GM23338 (cell line): ENCODE measurements around the gene TRIM44. TPM values are rescaled to one million over a fixed set of nuclear protein-coding genes. Genes with fewer than 3 reads are reported as not detected.

Experiments used
- ATAC-seq: fragments of 200-7000 bp; cut with Tn5 transposase; 3 replicates; pipeline ENCODE4 v1.9.1; 2020
- DNase-seq: peaks from one replicate; pipeline ENCODE4 v3.0.0-alpha.2; 2015; ENCODE audit warnings: low spot score
- H2AFZ ChIP-seq: fragments of 200-600 bp; sonication (generic); 2 replicates; pipeline ENCODE4 v1.8.0; 2016; ENCODE audit warnings: antibody characterized with exemption, mild to moderate bottlenecking, moderate library complexity
- H3F3A ChIP-seq: fragments of 200-600 bp; sonication (generic); replicated peaks from 2 replicates; pipeline ENCODE4 v1.8.0; 2017; ENCODE audit warnings: antibody characterized with exemption, mixed run types, low read depth
- H3K27ac ChIP-seq: fragments of 200-600 bp; sonication (generic); 2 replicates; pipeline ENCODE4 v1.6.1; 2016; ENCODE audit warnings: low read depth
- H3K27me3 ChIP-seq: fragments of 200-600 bp; sonication (generic); 2 replicates; pipeline ENCODE4 v1.8.0; 2016; ENCODE audit warnings: mild to moderate bottlenecking, mixed run types, moderate library complexity; ENCODE audit not compliant: insufficient read depth
- H3K36me3 ChIP-seq: fragments of 200-600 bp; sonication (generic); 2 replicates; pipeline ENCODE4 v1.8.0; 2016; ENCODE audit warnings: mild to moderate bottlenecking; ENCODE audit not compliant: insufficient read depth
- H3K4me1 ChIP-seq: fragments of 200-600 bp; sonication (generic); 2 replicates; pipeline ENCODE4 v1.8.0; 2016; ENCODE audit warnings: mild to moderate bottlenecking, moderate library complexity; ENCODE audit not compliant: insufficient read depth
- H3K4me2 ChIP-seq: fragments of 200-600 bp; sonication (generic); 2 replicates; pipeline ENCODE4 v1.7.1; 2017; ENCODE audit warnings: mixed run types
- H3K4me3 ChIP-seq: fragments of 200-600 bp; sonication (generic); 2 replicates; pipeline ENCODE4 v1.6.1; 2016; ENCODE audit warnings: mixed run types
- H3K79me2 ChIP-seq: fragments of 200-600 bp; sonication (generic); replicated peaks from 2 replicates; pipeline ENCODE4 v1.8.0; 2017; ENCODE audit warnings: mild to moderate bottlenecking; ENCODE audit not compliant: insufficient read depth
- H3K9me2 ChIP-seq: fragments of 200-600 bp; sonication (generic); 2 replicates; pipeline ENCODE4 v1.8.0; 2017; ENCODE audit not compliant: insufficient read depth
- H4K20me1 ChIP-seq: fragments of 200-600 bp; sonication (generic); replicated peaks from 2 replicates; pipeline ENCODE4 v1.8.0; 2017; ENCODE audit warnings: mild to moderate bottlenecking; ENCODE audit not compliant: insufficient read depth
- H3K27ac Mint-ChIP-seq: 2 replicates; pipeline ENCODE4 v1.8.0; 2020; ENCODE audit warnings: inconsistent platforms, mild to moderate bottlenecking, moderate library complexity, mixed read lengths
- H3K27me3 Mint-ChIP-seq: 3 replicates; pipeline ENCODE4 v1.8.0; 2022; ENCODE audit warnings: low read depth, mild to moderate bottlenecking, moderate library complexity, mixed read lengths, inconsistent platforms; ENCODE audit not compliant: insufficient read depth, poor library complexity
- H3K36me3 Mint-ChIP-seq: 3 replicates; pipeline ENCODE4 v1.8.0; 2021; ENCODE audit warnings: low read depth, mild to moderate bottlenecking, inconsistent platforms, moderate library complexity, mixed read lengths
- H3K4me1 Mint-ChIP-seq: 3 replicates; pipeline ENCODE4 v1.8.0; 2020; ENCODE audit warnings: mild to moderate bottlenecking, inconsistent platforms, mixed read lengths
- H3K4me3 Mint-ChIP-seq: 3 replicates; pipeline ENCODE4 v1.8.0; 2021; ENCODE audit warnings: moderate library complexity, mild to moderate bottlenecking, inconsistent platforms, mixed read lengths
- H3K9me3 Mint-ChIP-seq: 3 replicates; pipeline ENCODE4 v1.8.0; 2020; ENCODE audit warnings: moderate library complexity, mild to moderate bottlenecking, inconsistent platforms, mixed read lengths
- CREB1 ChIP-seq: fragments of 250-450 bp; sonication (Bioruptor Pico); IDR thresholded peaks from 2 replicates; pipeline ENCODE4 v1.5.0; 2020; ENCODE audit warnings: low read depth, mild to moderate bottlenecking, moderate library complexity
- EZH2 ChIP-seq: fragments of 200-600 bp; sonication (generic); IDR thresholded peaks from one replicate; pipeline ENCODE4 v1.8.0; 2017; ENCODE audit warnings: antibody characterized with exemption, mild to moderate bottlenecking, low read depth; ENCODE audit not compliant: unreplicated experiment
- JUNB ChIP-seq: IDR thresholded peaks from one replicate; pipeline ENCODE4 v1.6.1; 2016; ENCODE audit warnings: antibody characterized with exemption; ENCODE audit not compliant: unreplicated experiment
- STAT1 ChIP-seq: IDR thresholded peaks from one replicate; pipeline ENCODE4 v1.6.1; 2016; ENCODE audit warnings: antibody characterized with exemption; ENCODE audit not compliant: unreplicated experiment
- ZNF114 ChIP-seq: fragments of 250-450 bp; sonication (Bioruptor Pico); IDR thresholded peaks from 2 replicates; pipeline ENCODE4 v1.5.0; 2020; ENCODE audit warnings: mild to moderate bottlenecking, moderate library complexity
- ZNF331 ChIP-seq: fragments of 250-450 bp; sonication (Bioruptor Pico); IDR thresholded peaks from 2 replicates; pipeline ENCODE4 v1.5.0; 2020; ENCODE audit warnings: low read depth, mild to moderate bottlenecking, moderate library complexity
- polyA plus RNA-seq: library from polyadenylated mRNA; unstranded; fragments of >200 nt; fragmentation: Nextera tagmentation; extraction: Ambion mirVana; gene quantifications from 2 replicates; pipeline ENCODE4 v1.2.1, GENCODE V29; 2016
- total RNA-seq: library from RNA; depleted of rRNA; stranded (reverse); fragments of >200 nt; shearing (Covaris generic); gene quantifications from 2 replicates; pipeline ENCODE4 v1.2.3, GENCODE V29; 2014
- TF ChIP-seq, protein P1 (sequence below): IDR thresholded peaks from one replicate; pipeline ENCODE4 v1.6.1; 2018; ENCODE audit warnings: antibody characterized with exemption; ENCODE audit not compliant: unreplicated experiment
- TF ChIP-seq, protein P2 (sequence below): IDR thresholded peaks from 2 replicates; pipeline ENCODE4 v1.6.1; 2016; ENCODE audit warnings: antibody characterized with exemption
- TF ChIP-seq, protein P3 (sequence below), 2 experiments: fragments of 200-600 bp in 1 of 2; sonication (generic) in 1 of 2; conservative IDR thresholded peaks; 2 replicates each; pipeline versions ENCODE4 v1.5.1 to v1.6.1; 2016 to 2017; ENCODE audit warnings: antibody characterized with exemption in 2 of 2, low read depth in 2 of 2, mild to moderate bottlenecking in 2 of 2, moderate library complexity in 1 of 2

The TRIM44 gene
- total and polyA plus RNA-seq, 2 experiments from 2014 or later, result 10.3 to 10.4 TPM

DNA sequence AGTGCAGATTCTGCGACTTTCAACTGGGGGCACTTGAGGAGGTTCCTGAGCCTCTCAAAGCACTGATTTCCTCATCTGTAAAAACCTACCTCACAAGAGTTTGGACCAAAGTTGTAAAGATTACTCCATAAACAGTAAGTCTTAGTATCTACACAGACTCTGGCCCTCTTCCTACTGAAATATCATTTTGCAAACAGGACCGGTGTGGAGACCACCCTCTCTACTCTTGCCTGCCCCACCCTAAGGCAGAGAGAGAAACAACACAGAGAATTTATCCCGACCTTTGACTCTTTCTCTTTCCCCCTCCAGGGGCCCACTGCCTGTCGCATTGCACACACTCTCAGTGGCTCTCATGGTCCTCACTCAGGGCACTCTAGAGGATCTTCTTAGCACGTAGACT is 163.4 kb downstream of the TRIM44 start (continued):
- TF ChIP-seq, protein P1, sequence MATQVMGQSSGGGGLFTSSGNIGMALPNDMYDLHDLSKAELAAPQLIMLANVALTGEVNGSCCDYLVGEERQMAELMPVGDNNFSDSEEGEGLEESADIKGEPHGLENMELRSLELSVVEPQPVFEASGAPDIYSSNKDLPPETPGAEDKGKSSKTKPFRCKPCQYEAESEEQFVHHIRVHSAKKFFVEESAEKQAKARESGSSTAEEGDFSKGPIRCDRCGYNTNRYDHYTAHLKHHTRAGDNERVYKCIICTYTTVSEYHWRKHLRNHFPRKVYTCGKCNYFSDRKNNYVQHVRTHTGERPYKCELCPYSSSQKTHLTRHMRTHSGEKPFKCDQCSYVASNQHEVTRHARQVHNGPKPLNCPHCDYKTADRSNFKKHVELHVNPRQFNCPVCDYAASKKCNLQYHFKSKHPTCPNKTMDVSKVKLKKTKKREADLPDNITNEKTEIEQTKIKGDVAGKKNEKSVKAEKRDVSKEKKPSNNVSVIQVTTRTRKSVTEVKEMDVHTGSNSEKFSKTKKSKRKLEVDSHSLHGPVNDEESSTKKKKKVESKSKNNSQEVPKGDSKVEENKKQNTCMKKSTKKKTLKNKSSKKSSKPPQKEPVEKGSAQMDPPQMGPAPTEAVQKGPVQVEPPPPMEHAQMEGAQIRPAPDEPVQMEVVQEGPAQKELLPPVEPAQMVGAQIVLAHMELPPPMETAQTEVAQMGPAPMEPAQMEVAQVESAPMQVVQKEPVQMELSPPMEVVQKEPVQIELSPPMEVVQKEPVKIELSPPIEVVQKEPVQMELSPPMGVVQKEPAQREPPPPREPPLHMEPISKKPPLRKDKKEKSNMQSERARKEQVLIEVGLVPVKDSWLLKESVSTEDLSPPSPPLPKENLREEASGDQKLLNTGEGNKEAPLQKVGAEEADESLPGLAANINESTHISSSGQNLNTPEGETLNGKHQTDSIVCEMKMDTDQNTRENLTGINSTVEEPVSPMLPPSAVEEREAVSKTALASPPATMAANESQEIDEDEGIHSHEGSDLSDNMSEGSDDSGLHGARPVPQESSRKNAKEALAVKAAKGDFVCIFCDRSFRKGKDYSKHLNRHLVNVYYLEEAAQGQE, result no peak

DNA sequence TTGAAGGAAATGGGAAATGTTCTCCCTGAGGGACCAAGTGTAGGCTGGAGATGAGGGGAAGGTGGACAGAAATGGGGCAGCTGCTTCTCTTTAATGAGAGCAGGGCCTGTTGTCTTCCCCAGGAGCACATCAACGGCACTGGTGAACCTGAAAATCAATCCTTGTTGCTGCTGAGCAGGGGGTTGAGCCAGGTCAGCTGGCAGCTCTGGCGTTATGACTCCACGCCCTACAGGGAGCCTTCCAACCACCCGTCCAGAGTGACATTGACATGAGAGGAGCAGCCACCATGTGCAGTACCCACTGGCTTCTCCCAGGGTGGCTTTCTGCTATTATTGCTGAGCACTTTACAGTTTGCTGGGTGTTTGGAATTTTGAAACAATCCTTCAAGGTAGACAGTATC is 164.4 kb downstream of the TRIM44 start:
- ATAC-seq (no peak), DNase-seq (no peak)
- Histone ChIP-seq H3K27ac (no peak overlapping the region), H3K4me2 (no peak overlapping the region), H3K27me3 (no peaks in the 10 kb centered on the region), H4K20me1 (no peaks in the 10 kb centered on the region; the same call in 1 of the 2 replicates), H3K9me2 (0 out of 2 replicates have a peak, but pooled peaks cover 5% of the 10 kb centered on the region), H3F3A (no peaks in the 10 kb centered on the region), H3K36me3 (no peaks in the 10 kb centered on the region), H3K4me1 (no peaks in the 10 kb centered on the region), H3K4me3 (no peak overlapping the region), H3K79me2 (no peaks in the 10 kb centered on the region), H2AFZ (no peak overlapping the region)
- H3K36me3 Mint-ChIP-seq, result no peaks in the 10 kb centered on the region
- H3K4me3 Mint-ChIP-seq, result no peak overlapping the region
- H3K27me3 Mint-ChIP-seq, result no peaks in the 10 kb centered on the region
- H3K27ac Mint-ChIP-seq, result no peak overlapping the region
- H3K9me3 Mint-ChIP-seq, result no peaks in the 10 kb centered on the region
- peaks cover 7% of the 10 kb centered on the region; the same call in 2 of the 3 replicates for H3K4me1 Mint-ChIP-seq
- TF ChIP-seq EZH2 (no peak), ZNF331 (CRISPR knock-in tag) (no peak), ZNF114 (CRISPR knock-in tag) (no peak), STAT1 (no peak), CREB1 (CRISPR knock-in tag) (no peak), JUNB (no peak)
- TF ChIP-seq, protein P2, sequence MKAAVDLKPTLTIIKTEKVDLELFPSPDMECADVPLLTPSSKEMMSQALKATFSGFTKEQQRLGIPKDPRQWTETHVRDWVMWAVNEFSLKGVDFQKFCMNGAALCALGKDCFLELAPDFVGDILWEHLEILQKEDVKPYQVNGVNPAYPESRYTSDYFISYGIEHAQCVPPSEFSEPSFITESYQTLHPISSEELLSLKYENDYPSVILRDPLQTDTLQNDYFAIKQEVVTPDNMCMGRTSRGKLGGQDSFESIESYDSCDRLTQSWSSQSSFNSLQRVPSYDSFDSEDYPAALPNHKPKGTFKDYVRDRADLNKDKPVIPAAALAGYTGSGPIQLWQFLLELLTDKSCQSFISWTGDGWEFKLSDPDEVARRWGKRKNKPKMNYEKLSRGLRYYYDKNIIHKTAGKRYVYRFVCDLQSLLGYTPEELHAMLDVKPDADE, result no peak
- TF ChIP-seq, protein P3, sequence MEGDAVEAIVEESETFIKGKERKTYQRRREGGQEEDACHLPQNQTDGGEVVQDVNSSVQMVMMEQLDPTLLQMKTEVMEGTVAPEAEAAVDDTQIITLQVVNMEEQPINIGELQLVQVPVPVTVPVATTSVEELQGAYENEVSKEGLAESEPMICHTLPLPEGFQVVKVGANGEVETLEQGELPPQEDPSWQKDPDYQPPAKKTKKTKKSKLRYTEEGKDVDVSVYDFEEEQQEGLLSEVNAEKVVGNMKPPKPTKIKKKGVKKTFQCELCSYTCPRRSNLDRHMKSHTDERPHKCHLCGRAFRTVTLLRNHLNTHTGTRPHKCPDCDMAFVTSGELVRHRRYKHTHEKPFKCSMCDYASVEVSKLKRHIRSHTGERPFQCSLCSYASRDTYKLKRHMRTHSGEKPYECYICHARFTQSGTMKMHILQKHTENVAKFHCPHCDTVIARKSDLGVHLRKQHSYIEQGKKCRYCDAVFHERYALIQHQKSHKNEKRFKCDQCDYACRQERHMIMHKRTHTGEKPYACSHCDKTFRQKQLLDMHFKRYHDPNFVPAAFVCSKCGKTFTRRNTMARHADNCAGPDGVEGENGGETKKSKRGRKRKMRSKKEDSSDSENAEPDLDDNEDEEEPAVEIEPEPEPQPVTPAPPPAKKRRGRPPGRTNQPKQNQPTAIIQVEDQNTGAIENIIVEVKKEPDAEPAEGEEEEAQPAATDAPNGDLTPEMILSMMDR (conservative IDR thresholded peaks at IDR 0.05; ENCODE audit: low read depth in 2 of 2), result no peak
- TF ChIP-seq, protein P1, result no peak
